Raji (cell line): Measurements from ENCODE around the gene OSBPL10.

Experiments used
- POLR2A ChIP-seq: IDR thresholded peaks from 2 replicates; pipeline ENCODE4 v1.6.1; 2011; ENCODE audit warnings: low read depth, low read length, control low read depth; ENCODE audit not compliant: insufficient read depth

Gene OSBPL10

DNA sequence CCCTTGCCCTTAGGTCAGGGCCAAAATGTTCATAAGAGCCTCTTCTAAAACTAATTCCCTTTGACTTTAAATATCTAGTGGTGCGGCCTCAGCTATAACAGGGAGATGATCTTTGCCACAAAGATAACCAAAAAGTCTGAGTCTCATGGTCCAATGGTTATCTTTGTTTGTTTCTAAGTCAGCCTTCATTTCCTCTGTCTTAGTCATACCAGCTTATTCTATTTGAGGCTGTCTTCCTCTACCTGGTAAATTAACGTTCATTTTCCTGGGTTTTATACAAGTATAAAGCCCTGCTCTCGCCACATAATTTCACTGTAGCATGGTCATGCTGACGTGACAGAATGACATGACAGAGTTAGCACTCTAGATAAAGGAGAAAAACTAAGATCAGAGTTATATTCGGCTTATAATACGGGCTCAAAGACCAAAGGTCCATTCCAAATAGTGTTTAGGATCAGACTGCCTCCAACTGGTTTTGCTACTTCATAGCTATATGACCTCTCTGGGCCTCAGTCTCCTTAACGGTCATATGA is 18.9 kb upstream of the OSBPL10 start:
- no peak for TF ChIP-seq POLR2A

DNA sequence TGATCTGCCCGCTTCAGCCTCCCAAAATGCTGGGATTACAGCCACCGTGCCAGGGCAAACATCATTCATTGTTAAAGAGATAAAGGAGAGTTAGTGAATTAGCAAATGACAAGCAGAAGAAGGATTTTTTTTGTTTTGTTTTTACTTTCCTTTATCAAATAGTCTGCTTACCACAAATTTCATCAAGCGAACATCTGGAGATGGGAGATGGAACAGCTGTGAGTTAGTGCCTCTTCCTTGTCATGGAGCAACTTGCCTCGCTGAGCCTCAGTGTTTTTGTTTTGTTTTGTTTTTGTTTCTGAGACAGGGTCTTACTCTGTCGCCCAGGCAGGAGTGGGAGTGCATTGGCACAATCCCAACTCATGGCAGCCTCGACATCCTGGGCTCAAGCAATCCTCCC is 16.4 kb upstream of the OSBPL10 start:
- TF ChIP-seq POLR2A = no peak

DNA sequence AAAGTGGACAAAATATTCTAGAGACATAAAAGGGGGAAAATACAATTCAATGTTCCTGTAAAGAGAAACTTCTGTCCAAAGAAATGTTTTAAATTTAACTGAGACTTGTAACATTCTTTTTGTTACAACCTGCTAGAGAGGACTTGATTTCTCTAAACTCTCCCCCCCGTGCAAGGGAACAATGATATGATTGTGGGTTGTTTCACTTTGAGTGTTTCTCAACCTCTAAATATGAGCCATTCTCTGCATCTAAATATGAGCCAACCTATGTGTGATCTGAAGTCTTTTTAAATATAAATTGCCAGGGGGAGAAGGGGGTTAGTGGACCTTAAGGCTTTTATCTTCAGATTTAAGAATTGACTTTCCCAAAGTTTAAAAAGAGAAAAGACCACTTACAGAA is 15.1 kb upstream of the OSBPL10 start:
- TF ChIP-seq POLR2A = no peak

DNA sequence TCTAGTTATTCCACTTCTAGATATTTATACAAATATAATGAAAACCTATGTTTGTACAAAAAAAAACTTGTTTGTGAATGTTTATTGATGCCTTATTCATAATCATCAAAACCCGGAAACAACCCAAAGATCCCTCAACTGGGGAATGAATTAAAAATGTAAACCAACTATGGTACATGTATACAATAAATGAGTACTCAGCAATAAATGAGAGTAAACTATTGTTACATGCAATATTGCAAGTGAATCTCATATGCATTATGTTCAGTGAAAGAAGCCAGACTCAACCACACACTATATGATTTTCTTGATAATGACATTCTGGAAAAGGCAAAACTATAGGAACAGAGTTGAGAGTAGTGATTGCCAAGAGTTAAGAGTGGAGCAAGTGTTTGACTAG is 12.8 kb upstream of the OSBPL10 start:
- no peak for TF ChIP-seq POLR2A

DNA sequence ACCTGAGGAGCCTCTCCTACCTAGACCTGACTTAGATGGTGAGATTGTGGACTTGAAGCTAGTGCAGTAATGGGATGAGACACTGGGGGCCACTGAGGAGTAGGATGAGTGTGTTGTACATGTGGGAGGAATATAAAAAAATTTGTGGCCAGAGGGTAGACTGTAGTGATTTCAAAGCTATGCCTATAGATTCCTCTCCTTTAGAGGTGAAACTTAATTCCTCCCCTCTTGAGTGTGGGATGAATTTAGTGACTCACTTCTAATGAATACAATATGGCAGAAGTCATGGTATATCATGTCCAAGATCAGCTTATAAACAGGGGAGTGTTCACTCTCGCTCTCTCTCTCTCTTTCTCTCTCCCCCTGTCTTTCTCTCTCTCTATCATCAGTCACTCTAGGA is 7.2 kb upstream of the OSBPL10 start:
- TF ChIP-seq POLR2A = no peak

DNA sequence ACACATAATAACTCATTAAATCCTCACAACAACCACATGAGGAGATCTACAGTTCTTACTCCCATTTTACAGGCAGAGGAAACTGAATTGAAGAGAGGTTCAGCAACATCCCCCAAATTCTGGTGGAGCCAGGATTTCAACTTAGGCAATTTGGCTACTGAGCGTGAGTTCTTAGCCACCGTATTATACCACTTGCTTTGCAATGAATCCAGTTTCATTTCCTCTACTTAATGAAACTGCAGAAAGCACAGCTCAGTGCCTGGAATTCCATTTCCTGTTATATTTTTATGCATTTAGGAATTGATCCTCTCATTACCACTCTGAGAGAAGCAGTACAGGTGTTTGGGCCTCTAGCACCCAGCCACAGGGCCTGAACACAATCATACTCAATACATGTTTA is 4.8 kb upstream of the OSBPL10 start:
- TF ChIP-seq POLR2A = no peak

DNA sequence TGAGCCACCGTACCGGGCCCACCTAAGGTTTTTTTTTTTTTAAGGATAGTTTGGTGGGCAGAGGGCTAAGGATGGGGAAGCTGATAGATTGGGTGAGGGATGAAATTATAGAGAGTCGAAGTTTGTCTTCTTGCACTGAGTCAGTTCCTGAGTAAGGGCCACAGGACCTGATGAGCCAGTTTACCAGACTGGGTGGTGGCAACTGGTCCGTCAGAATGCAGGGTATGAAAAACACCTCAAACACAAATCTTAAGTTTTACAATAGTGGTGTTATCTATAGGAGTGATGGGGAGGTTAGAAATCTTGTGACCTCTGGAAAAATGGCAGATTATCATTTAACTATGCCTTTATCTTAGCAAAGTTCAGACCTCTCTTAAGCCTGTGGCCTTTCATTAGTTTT is 3.3 kb upstream of the OSBPL10 start:
- TF ChIP-seq POLR2A = no peak

DNA sequence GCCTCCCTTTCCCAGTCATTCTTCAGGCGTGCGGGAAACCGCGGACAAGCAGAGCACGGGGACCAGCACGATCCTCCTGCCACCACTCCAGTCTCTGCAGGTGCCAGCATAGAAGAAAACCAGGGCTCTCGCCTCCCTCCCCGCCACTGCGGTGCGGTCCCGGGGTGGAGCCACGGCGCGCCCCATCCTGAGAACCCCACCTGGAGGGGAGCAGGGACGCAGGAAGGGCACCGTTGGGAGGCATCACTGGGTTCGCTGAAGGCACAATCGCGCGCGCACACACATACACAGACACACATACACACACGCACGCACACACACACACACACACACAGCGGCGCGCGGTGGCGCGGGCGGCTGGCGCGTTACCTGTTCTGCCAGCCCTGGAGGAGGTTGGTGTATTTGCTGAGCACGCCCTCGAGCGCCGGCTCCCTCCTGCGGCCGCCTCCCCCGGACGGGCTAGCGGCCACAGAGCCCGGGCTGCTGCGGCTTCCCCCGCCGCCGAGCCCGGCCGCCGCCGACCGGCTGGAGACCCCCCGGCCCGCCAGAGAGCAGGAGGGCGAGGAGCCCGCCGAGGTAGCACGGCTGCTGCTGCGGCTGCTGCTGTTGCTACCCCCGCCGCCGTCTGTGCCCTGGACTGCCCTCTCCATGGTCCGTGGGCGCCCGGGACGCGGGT is 394 bp downstream of the OSBPL10 start:
- peak; percentile 87 for TF ChIP-seq POLR2A

DNA sequence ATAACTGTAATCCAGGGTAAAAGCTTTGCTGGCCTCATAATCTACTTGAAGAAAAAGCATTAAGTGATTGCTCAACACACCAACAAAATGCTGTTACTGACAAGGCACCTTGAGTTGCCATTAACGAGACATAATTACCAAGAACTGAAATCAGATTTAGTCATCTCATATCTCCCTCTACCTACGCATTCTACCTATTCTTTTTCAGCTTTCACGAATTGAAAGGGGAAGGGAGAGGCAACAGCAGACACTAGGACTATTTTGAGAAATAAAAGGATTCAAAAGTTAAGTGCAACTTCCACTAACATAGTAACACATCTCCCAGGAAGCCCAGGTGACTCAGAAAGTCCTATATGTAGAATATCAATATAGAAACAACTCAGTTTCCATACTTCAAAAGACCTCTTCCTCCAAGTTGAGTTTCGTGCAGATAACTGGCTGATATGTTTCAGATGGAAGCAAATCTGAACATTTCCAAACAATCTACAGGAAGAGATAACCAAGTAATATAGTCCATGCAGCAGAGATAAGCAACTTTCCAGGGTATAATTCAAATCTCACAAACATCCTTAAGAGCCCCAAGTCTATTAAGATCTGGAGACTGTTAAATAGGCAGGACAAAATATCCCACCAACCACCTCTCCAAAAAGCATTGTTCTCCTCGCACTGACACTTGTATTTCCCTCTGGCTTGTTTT is 1.9 kb downstream of the OSBPL10 start:
- TF ChIP-seq POLR2A = no peak

DNA sequence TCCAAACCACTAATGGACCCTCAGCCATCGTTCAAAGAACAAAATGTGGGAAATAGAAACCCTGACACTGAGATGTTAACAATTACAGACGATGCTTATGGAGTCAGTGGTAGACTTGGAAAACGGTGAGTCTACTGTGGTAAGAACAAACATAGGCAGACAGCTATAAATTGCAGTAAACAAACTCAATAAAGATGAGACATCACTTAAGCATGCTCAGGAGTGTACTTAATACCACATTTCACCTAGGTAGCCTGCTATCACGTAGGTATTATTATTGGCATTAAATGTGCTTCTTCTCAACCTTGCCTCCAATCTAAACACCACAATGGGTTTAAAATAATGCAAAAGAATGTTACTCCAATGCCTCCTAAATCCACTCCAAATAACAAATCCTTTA is 2.5 kb downstream of the OSBPL10 start:
- TF ChIP-seq POLR2A = no peak

DNA sequence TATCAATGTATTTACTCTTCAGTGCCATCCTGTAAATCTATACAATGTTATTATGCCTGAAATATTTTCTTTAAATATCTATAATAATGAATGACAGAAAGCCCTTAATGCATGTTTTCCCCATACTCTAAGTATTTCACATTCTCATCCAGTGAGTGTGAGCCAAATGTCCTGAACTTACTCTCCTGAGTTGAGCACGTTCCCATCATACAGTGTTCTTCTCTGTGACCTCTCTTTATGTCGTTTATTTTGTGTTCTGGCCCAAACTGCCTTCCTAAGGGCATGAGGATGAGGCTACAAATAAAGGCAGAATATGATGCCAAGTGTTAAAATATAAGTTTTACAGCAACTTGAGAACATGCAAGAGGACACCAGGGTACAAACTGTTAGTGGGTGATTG is 3.3 kb downstream of the OSBPL10 start:
- no peak for TF ChIP-seq POLR2A

DNA sequence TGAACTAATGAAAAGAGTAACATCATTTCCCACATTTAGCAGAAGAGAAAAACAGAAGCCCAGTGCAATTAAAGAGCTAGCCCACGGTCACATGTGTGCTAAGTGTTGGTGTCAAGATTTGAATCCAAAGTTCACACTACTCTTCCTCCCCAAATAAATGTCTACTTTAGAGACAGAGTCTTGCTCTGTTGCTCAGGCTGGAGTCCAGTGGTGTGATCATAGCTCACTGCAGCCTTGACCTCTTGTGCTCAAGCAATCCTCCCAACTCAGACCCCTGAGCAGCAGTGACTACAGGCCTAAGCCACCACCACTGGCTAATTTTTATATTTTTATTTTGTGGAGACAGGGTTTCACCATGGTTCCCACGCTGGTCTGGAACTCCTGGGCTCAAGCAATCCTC is 4.8 kb downstream of the OSBPL10 start:
- TF ChIP-seq POLR2A = no peak

DNA sequence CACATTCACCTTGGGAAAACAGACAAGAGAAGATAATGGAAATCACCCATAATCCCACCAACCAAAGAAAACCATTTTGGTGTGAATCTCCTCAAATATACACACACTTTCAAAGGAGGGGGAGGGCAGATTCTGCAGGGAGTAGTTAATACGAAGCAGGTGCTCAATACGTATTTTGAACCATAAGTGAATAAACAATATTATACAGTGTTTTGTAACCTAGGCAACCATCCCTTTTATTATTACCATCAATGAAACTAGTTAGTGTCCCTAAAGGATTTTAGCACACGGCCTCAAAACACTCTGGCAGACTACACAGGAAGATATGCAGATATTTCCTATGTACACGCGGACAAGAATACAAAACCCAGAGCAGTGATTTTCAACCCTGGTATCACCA is 6.1 kb downstream of the OSBPL10 start:
- TF ChIP-seq POLR2A = no peak

DNA sequence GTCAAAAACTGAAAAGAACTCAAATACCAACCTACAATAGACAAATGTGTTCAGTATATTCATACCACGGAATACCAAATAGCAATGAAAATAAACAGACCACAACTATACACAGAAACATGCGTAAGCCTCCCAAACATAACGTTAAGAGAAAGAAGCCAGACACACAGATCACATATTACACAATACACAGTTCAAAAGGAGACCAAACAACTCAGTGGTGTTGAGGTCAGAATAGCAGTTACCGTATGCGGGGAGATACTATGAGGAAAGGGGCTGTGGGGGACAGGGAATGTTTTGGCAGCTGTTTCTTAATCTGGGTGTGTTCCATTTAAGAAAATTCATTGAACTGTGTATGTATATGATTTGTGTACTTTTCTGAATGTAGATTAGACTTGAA is 6.6 kb downstream of the OSBPL10 start:
- TF ChIP-seq POLR2A = no peak

DNA sequence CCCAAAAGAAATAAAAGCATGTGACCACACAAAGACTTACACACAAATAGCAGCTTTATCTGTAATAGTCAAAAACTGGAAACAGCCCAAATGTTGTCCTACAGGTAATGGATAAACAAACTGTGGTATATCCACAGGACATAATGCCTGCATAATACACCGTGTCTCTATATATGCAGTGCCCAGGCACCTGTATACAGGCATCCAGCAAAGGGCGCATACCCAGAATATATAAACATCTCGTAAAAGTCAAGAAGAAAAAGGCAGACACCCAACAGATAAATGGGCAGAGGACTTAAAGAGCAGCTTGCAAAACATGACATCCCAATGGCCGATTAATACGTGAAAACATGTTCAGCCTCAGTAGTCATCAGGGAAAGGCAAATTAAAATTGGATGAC is 7.2 kb downstream of the OSBPL10 start:
- no peak for TF ChIP-seq POLR2A

DNA sequence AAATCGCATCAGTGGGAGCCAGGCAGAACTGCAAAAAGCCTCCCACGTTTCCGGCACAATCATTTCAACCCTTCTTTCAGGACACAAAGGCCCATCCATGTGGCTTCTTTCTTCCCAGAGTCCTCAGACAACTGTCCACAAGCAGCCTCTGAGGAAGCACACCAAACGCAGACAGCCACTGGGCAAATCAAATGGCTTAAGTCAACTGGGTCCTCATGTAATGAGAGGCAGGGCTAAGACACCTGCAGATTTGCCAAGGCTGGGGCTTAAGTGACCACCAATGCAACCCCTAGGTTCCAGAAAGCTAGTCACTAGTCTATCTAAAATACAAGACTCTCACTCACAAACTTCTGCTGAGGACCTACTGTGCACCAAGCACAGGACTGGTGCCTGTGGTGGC is 8.0 kb downstream of the OSBPL10 start:
- TF ChIP-seq POLR2A = no peak

DNA sequence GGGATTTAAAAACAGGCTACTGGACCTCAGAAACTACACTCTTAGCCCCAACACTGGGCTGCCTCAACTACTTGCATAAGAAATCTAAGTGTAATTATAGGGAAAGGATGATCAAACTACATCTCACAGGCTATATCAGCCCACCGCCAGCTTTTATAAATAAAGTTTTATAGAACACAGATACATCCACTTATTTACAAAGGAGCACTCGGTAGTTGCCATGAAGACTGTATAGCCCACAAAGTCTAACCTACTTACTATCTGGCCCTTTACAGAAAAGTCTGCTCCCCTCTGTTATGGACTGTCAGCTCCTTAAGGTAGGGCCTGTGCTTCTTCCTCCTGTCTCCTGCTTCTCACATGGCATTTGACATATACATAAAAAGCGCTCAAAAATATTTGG is 9.5 kb downstream of the OSBPL10 start:
- no peak for TF ChIP-seq POLR2A
